Osteocyte (in vitro differentiated cells): ENCODE results near the gene NDUFA3. TPM values are rescaled to one million over a fixed set of nuclear protein-coding genes. Genes with fewer than 3 reads are reported as not detected.

Experiments used
- DNase-seq: peaks from one replicate; pipeline ENCODE4 v3.0.0; 2021; ENCODE audit warnings: mixed read lengths; ENCODE audit not compliant: unreplicated experiment; ENCODE audit errors: extremely low spot score
- H3K27ac Mint-ChIP-seq: one replicate; pipeline ENCODE4 v1.8.0; 2021; ENCODE audit warnings: mild to moderate bottlenecking, mixed read lengths; ENCODE audit not compliant: unreplicated experiment
- H3K27me3 Mint-ChIP-seq: one replicate; pipeline ENCODE4 v1.8.0; 2021; ENCODE audit warnings: mixed read lengths; ENCODE audit not compliant: unreplicated experiment
- H3K36me3 Mint-ChIP-seq: one replicate; pipeline ENCODE4 v1.8.0; 2021; ENCODE audit warnings: mixed read lengths; ENCODE audit not compliant: unreplicated experiment
- H3K4me1 Mint-ChIP-seq: one replicate; pipeline ENCODE4 v1.8.0; 2021; ENCODE audit warnings: mixed read lengths; ENCODE audit not compliant: unreplicated experiment
- H3K4me3 Mint-ChIP-seq: one replicate; pipeline ENCODE4 v1.8.0; 2021; ENCODE audit warnings: mild to moderate bottlenecking, moderate library complexity, mixed read lengths; ENCODE audit not compliant: unreplicated experiment
- H3K9me3 Mint-ChIP-seq: one replicate; pipeline ENCODE4 v1.8.0; 2021; ENCODE audit warnings: mixed read lengths; ENCODE audit not compliant: unreplicated experiment
- total RNA-seq: library from RNA; stranded (reverse); gene quantifications from 2 replicates; pipeline ENCODE4 v1.2.1, GENCODE V29; 2021
- TF ChIP-seq, protein P1 (sequence below): fragments of 200-600 bp; sonication (generic); IDR thresholded peaks from 2 replicates; pipeline ENCODE4 v1.5.0; 2021; ENCODE audit warnings: antibody characterized with exemption, mild to moderate bottlenecking, moderate library complexity

Gene NDUFA3
- total RNA-seq, 1 donor from 2014 or later = 132 TPM

DNA sequence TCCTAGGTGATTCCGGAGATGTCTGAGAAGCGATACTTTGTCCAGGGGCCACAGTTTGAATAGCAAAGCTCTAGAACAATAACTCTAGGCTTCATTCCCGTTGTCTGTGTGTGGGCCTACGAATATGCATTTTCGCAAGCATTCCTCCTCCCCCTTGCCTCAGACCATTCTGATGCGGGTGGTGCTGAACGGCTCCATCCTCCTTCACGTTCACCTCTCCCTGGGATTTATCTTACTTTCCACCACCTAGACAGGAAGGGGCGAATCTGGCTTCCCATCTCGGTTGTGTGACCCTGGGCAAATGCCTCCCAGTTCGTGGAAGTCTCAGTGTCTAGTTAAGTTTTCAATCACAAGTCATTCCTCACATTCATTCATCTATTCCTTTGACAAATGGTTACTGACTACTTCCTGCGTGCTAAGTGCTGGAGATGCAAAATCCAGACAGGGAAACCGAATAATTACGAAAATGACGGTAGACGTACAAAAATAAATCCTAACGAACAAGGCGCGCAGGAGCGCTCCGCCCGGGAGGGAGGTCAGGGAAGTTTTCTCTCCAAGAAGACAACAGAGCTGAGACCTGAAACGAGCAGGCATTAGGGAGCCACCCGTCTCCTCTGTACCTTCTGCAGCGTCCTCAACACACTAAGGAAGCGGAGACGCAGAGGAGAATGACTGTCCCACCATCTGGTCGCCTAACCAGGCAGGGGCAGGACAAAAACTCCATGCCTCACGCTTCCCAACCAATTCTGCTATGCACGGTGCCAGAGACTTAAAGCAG lies 33.6 kb downstream of the NDUFA3 start:
- no peaks in the 10 kb centered on the region for H3K9me3 Mint-ChIP-seq

DNA sequence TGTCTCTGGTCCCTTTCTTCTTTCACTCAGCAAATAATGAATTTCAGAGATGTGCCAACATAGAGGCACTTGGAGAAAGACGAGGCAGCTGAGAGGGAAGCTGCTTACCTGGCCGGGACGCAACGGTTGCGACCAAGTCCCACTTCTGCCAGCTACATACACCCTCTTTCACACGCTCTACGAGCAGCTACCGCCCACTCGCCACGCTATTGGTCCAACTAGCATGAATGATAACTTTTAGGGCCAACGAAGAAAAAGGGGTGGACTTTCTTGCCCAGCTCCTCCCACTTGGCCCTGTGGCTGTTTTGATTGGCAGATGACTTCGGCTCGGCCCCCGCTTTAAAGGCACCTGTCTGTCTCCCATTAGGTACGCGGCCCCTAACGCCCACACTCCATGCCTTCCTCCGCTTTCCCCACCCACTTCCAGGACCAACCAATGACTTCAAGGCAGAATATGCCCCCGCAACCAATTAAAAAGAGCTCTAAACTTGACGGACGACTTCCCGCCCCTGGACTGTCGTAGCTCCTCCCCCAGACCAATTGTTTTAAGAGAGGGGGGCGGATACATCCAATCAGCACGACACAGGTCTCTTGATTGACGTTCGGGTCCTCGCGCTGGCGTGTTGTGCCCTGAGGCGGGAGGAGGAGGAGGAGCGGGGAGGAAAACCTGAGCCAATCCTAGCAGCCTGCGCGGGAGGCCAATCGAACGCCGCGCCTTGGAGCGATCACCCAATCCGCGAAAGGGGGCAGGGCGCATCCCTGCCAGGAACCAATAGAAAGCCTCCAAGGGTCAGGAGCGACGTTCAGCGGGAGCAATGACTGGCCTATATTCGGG lies 34.4 kb downstream of the NDUFA3 start:
- Mint-ChIP-seq H3K4me3 (peak overlapping the region; percentile 84), H3K36me3 (no peaks in the 10 kb centered on the region), H3K27ac (peak overlapping the region; percentile 88), H3K4me1 (peaks cover 32% of the 10 kb centered on the region), H3K9me3 (no peaks in the 10 kb centered on the region), H3K27me3 (peaks cover 5% of the 10 kb centered on the region)
- peak; percentile 100 for DNase-seq
- TF ChIP-seq, protein P1, sequence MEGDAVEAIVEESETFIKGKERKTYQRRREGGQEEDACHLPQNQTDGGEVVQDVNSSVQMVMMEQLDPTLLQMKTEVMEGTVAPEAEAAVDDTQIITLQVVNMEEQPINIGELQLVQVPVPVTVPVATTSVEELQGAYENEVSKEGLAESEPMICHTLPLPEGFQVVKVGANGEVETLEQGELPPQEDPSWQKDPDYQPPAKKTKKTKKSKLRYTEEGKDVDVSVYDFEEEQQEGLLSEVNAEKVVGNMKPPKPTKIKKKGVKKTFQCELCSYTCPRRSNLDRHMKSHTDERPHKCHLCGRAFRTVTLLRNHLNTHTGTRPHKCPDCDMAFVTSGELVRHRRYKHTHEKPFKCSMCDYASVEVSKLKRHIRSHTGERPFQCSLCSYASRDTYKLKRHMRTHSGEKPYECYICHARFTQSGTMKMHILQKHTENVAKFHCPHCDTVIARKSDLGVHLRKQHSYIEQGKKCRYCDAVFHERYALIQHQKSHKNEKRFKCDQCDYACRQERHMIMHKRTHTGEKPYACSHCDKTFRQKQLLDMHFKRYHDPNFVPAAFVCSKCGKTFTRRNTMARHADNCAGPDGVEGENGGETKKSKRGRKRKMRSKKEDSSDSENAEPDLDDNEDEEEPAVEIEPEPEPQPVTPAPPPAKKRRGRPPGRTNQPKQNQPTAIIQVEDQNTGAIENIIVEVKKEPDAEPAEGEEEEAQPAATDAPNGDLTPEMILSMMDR = no peak

More for the DNA sequence above, 33.6 kb downstream of the NDUFA3 start:
- peaks cover 5% of the 10 kb centered on the region for H3K27me3 Mint-ChIP-seq
- no peak for DNase-seq
- TF ChIP-seq, protein P1 = no peak
- peaks cover 30% of the 10 kb centered on the region for H3K4me1 Mint-ChIP-seq
- peak overlapping the region; percentile 84 for H3K4me3 Mint-ChIP-seq
- peak overlapping the region; percentile 88 for H3K27ac Mint-ChIP-seq
- H3K36me3 Mint-ChIP-seq = peaks cover 2% of the 10 kb centered on the region

DNA sequence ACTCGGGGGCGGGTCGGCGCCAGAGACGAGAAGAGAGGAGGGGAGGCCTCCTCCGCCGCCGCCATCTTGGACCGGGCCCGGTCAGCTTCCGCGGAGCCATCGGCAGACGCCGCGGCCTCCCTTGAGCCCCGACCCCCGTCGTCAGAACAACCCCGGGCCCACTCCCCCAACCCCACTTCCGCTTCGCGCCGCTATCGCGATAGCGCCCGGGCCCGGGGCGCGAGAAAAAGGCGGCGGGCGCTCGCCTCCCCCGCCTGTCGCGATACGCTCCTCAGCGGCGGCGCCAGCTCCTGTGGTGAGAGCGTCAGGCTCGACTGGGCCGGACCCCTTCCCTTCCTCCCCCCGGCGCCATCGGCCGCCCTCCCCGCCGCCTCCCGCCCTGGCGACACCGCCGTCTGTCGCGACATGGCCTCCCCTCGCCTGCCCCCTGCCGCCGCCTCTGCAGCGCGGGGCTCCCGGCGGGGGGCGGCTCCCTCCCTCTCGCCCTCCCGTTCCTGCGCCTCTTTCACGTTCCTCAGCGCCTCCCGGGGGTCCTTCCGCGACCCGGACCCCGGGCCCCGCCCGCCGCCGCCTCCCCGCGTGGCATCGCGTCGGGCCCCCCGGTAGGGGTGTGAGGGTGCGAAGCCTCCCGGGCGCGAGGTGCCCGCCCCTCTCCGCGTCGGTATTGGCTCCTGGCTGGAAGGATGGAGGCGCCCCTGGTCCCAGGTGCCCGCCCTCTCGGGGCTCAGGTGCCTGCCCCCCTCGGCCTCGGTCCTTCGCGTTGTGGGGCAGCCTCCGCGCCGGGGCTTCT lies 35.2 kb downstream of the NDUFA3 start, which contains the start of gene CNOT3:
Gene CNOT3 (plus strand): TSS at position 64 of the 790 bp plus-strand sequence. CDS start 5,217 bp downstream, outside the sequence.
- Mint-ChIP-seq H3K27ac (peak within 1 kb of the TSS; percentile 88), H3K9me3 (no peaks in the 10 kb centered on the region), H3K36me3 (no peaks in the 10 kb centered on the region), H3K4me1 (peaks cover 32% of the 10 kb centered on the region), H3K4me3 (peak within 1 kb of the TSS; percentile 84), H3K27me3 (peaks cover 5% of the 10 kb centered on the region)
- TF ChIP-seq, protein P1 = peak; percentile 30
- DNase-seq = no peak

DNA sequence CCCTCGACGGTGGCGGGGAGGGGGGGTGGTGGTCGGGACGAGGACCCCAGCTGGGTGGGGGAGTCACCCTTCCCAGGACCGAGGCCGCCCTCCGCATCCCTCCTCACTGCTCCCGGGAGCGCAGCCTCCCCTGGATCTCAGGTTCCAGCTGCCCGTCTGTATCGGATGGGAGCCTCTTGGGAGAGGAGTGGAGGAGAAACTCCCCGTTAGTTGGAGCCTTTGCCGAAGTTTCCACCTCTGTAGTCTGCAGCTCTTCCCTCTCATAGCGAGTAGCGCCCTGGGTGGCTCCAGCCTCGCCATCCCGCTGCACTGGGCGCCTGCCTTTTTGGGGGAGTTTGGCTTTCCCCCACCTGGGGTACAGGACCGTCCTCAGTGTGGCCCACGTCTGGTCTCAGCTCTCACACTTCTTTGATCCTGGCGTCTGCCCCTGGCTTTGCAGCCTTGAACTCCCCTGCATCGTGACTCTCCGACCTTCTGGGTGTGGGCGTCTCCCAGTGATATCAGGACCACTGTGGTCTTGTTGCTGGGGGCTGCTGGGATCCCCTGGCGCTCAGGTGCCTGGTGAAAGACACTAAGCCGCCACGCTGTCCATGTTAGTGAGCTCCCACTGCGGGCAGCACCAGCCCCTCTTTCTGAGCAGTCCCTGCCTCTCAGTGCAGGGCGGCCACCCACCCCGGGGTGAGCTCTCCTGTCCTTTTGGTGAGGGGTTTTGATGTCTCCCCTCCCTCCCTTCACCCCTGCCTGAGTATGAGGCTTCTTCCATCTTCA lies 36.0 kb downstream of the NDUFA3 start:
- peaks cover 5% of the 10 kb centered on the region for H3K36me3 Mint-ChIP-seq
- H3K4me1 Mint-ChIP-seq = peaks cover 32% of the 10 kb centered on the region
- TF ChIP-seq, protein P1 = no peak
- H3K9me3 Mint-ChIP-seq = no peaks in the 10 kb centered on the region
- no peak for DNase-seq
- peak overlapping the region; percentile 84 for H3K27ac Mint-ChIP-seq
- H3K4me3 Mint-ChIP-seq = peak overlapping the region; percentile 84
- peaks cover 5% of the 10 kb centered on the region for H3K27me3 Mint-ChIP-seq
